SK-N-SH treated with all-trans-retinoic acid at 6 μM for 48 hours (cell line): Measurements from ENCODE around the gene PNMA5.

Experiments
- CREB5 ChIP-seq: fragments of 250-450 bp; sonication (Bioruptor Pico); IDR thresholded peaks from 2 replicates; pipeline ENCODE4 v1.5.1; 2020; ENCODE audit warnings: low read depth, mild to moderate bottlenecking, moderate library complexity
- PATZ1 ChIP-seq: fragments of 250-450 bp; sonication (Bioruptor Pico); IDR thresholded peaks from 2 replicates; pipeline ENCODE4 v1.8.0; 2020; ENCODE audit warnings: mild to moderate bottlenecking, moderate library complexity, borderline replicate concordance
- TF ChIP-seq, protein P1 (sequence below): fragments of 250-450 bp; sonication (Bioruptor Pico); IDR thresholded peaks from 2 replicates; pipeline ENCODE4 v1.5.0; 2020; ENCODE audit warnings: mild to moderate bottlenecking, moderate library complexity

DNA sequence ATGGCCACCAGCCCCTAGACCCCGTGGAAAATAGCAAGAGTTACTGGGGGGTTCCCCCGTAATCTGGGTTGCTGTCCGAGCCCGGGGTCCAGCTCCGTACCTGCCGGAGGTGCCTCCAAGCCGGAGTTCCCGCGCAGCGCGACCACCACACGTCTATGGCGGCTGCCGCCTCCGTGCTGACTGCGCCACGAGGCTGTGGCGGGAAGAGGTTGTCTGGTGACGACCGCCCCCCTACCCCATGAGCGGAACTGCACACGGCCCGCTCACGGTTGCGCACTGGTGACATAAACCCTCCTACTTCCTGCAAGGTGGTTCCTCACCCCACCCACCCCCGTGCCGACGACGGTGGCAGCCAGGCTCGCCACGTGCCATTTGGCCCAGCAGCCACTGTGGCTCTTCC, at the start of gene PNMA5:
- TF ChIP-seq PATZ1 (CRISPR knock-in tag) (no peak), CREB5 (no peak)
- TF ChIP-seq, protein P1, sequence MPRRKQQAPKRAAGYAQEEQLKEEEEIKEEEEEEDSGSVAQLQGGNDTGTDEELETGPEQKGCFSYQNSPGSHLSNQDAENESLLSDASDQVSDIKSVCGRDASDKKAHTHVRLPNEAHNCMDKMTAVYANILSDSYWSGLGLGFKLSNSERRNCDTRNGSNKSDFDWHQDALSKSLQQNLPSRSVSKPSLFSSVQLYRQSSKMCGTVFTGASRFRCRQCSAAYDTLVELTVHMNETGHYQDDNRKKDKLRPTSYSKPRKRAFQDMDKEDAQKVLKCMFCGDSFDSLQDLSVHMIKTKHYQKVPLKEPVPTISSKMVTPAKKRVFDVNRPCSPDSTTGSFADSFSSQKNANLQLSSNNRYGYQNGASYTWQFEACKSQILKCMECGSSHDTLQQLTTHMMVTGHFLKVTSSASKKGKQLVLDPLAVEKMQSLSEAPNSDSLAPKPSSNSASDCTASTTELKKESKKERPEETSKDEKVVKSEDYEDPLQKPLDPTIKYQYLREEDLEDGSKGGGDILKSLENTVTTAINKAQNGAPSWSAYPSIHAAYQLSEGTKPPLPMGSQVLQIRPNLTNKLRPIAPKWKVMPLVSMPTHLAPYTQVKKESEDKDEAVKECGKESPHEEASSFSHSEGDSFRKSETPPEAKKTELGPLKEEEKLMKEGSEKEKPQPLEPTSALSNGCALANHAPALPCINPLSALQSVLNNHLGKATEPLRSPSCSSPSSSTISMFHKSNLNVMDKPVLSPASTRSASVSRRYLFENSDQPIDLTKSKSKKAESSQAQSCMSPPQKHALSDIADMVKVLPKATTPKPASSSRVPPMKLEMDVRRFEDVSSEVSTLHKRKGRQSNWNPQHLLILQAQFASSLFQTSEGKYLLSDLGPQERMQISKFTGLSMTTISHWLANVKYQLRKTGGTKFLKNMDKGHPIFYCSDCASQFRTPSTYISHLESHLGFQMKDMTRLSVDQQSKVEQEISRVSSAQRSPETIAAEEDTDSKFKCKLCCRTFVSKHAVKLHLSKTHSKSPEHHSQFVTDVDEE = no peak
